Measurements from ENCODE around the gene SNTG2.

The SNTG2 gene

DNA sequence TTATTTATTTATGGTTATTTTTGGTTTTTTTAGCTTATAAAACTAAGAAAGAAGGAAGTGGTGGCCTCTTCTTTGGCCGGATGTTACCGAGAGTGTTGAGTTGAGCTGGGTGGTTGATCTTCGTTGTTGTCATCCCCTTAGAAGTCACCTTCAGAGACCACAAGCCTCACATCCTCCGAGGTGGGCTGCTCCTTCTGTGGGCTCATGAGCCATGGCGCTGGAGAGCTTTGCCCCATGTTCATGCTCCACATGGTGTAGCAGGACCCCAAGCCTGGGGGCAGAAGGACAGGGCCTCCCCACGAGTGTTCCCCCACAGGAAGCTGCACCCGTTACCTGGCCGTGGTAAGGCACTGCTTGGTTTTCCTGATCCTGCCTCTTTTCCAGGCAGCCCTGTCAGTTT lies 23.4 kb downstream of the SNTG2 start:
- Histone ChIP-seq H3K27me3 (no peaks in the 10 kb centered on the region), H4K20me1 (no peaks in the 10 kb centered on the region), H3K4me1 (peaks cover 19 to 25% (median 22%) of the 10 kb centered on the region in 10 experiments), H3K27ac (peak overlapping the region in 2 of 11 experiments; percentile 8 to 37; a peak in 1 of 22 replicates), H3K4me2 (peak overlapping the region; percentile 69 to 96 (median 83)), H3K36me3 (no peaks in the 10 kb centered on the region), H3K9me3 (replicated peaks in 1 of 11) (peaks cover 4 to 16% (median 10%) of the 10 kb centered on the region in 11 experiments; a peak in 20 of 22 replicates), H3K9ac (no peak overlapping the region), H3K4me3 (peak overlapping the region in 2 of 10 experiments; percentile 10 to 26; a peak in 1 of 20 replicates)
- TF ChIP-seq Cebpa-rat (IDR thresholded peaks at IDR 0.05), result no peak

DNA sequence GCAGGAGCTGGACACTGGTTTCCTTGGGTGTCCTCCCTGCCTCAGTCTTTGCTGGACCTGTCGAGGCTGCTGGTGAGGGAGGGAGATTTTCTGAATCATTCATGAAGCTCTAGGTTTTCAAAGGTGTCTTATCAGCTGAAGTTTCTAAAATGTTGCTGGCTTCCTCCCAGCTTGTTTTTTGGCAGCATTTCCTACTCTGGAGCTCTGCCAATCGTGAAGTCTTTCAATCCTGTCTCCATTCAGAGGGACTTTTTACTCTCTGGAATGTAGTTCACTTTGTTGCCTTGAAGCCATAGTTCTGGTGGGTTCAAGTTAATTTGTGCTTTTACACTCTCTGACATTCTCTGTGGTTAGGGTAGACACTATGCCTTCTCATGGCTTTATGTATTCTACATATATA lies 23.9 kb downstream of the SNTG2 start:
- Histone ChIP-seq H3K4me3 (peak overlapping the region in 2 of 10 experiments; percentile 10 to 26; a peak in 1 of 20 replicates), H4K20me1 (no peaks in the 10 kb centered on the region), H3K27ac (peak overlapping the region in 2 of 11 experiments; percentile 8 to 37; a peak in 1 of 22 replicates), H3K4me1 (peaks cover 24 to 30% (median 27%) of the 10 kb centered on the region in 10 experiments), H3K9ac (no peak overlapping the region), H3K4me2 (peak overlapping the region; percentile 69 to 96 (median 83)), H3K36me3 (no peaks in the 10 kb centered on the region), H3K9me3 (replicated peaks in 1 of 11) (peaks cover 0 to 12% (median 5%) of the 10 kb centered on the region in 11 experiments; a peak in 15 of 22 replicates), H3K27me3 (no peaks in the 10 kb centered on the region)
- TF ChIP-seq Cebpa-rat (IDR thresholded peaks at IDR 0.05), result no peak

DNA sequence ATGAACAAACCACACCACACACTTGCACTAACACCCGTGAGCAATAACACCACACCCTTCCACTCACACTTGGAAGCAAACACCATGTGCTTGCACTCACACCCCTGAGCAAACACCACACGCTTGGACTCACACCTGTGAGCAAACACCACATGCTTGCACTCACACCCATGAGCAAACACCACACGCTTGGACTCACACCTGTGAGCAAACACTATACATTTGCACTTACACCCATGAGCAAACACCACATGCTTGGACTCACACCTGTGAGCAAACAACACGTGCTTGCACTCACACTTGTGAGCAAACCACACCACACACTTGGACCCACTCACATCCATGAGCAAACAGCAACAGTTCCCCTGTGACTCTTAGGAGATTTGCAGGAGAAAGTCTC lies 24.4 kb downstream of the SNTG2 start:
- no peak for TF ChIP-seq Cebpa-rat (IDR thresholded peaks at IDR 0.05)
- Histone ChIP-seq H3K27ac (no peak overlapping the region), H3K4me3 (no peak overlapping the region), H3K4me1 (peaks cover 26 to 34% (median 31%) of the 10 kb centered on the region in 10 experiments), H3K4me2 (peak overlapping the region; percentile 69 to 96 (median 83); a peak in 16 of 22 replicates), H3K9ac (no peak overlapping the region), H4K20me1 (no peaks in the 10 kb centered on the region), H3K9me3 (replicated peaks in 1 of 11) (peaks cover 0 to 6% (median 0%) of the 10 kb centered on the region in 11 experiments; a peak in 3 of 22 replicates), H3K36me3 (no peaks in the 10 kb centered on the region), H3K27me3 (no peaks in the 10 kb centered on the region)

DNA sequence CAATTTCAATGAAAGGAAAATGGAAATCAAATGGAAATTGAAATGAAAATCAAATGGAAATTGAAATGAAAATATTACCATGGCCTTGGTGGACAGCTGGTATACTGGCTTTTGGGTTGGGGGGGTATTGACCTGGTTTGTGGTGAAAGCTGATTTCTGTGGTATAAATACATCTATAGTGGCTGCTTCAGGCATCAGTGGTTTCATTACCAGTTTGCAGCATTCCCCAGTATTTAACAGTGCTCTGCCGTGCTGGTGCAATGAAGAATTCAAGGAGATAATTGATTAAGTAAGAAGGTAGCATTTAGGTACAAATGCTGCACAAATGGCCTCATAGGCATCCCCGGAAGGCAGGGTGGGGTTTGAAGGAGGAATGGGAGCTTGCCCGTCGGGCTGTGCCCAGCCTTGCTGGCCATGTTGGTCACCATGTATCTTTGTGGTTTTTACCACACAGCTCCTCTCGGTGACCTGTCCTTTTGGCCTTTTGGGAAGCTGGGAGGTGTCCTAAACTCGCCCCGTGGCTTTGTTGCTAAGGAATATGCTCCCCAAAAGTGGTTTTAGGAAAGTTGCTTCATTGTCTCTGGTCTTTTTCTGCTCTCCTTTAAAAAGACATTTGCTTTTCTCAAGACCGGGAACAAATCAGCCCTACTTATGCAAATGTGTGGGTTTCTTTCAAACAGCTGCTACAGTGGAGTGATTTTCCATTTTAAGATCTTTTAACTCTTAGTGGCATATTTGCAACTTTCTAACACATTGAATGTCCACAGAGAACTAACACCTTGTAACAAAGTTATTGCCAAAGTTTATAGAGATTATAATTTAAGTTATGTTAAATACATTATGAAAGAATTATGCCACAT lies 28.6 kb downstream of the SNTG2 start:
- peaks cover 16 to 35% (median 25%) of the 10 kb centered on the region in 10 experiments for H3K4me1 ChIP-seq
- peak overlapping the region in 1 of 11 experiments; percentile 32; a peak in 2 of 22 replicates for H3K9ac ChIP-seq
- H3K36me3 ChIP-seq, result no peaks in the 10 kb centered on the region
- H3K27me3 ChIP-seq, result no peaks in the 10 kb centered on the region
- no peak for TF ChIP-seq Cebpa-rat (IDR thresholded peaks at IDR 0.05)
- peak overlapping the region in 1 of 11 experiments; percentile 31; a peak in 2 of 22 replicates for H3K27ac ChIP-seq
- H3K9me3 ChIP-seq (replicated peaks in 1 of 11), result 0 out of 22 replicates have a peak, but pooled peaks cover 0 to 3% (median 0%) of the 10 kb centered on the region in 11 experiments
- no peaks in the 10 kb centered on the region for H4K20me1 ChIP-seq
- peak overlapping the region; percentile 76 to 94 (median 83) for H3K4me2 ChIP-seq
- peak overlapping the region in 4 of 10 experiments; percentile 14 to 24 (median 18); a peak in 4 of 20 replicates for H3K4me3 ChIP-seq

DNA sequence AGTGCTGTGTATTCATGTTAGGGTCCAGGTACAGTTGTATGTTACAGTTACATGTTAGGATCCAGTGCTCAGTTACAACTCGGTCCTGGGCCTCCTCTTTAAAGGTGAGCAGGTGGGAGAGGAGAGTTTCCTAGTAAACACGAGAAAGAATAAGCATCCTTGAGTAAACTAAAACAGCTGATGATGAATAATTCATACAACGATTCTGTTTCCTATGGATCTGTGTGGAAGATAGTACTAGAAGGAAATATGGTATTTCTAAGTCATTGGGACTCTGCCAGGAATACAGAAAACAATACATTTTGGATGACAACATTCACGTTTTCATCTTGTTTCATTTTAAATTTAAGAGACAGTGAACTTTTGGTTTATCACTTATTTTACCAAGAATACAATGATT lies 29.5 kb downstream of the SNTG2 start:
- no peak overlapping the region for H3K27ac ChIP-seq
- H3K9ac ChIP-seq, result no peak overlapping the region
- no peaks in the 10 kb centered on the region for H3K36me3 ChIP-seq
- no peak for TF ChIP-seq Cebpa-rat (IDR thresholded peaks at IDR 0.05)
- no peak overlapping the region for H3K4me3 ChIP-seq
- no peaks in the 10 kb centered on the region for H3K27me3 ChIP-seq
- H3K4me2 ChIP-seq, result peak overlapping the region in 6 of 11 experiments; percentile 9 to 88 (median 41); a peak in 9 of 22 replicates
- no peaks in the 10 kb centered on the region for H4K20me1 ChIP-seq
- H3K9me3 ChIP-seq (replicated peaks in 1 of 11), result 0 out of 22 replicates have a peak, but pooled peaks cover 0 to 3% (median 0%) of the 10 kb centered on the region in 11 experiments
- H3K4me1 ChIP-seq, result peaks cover 16 to 35% (median 25%) of the 10 kb centered on the region in 10 experiments

DNA sequence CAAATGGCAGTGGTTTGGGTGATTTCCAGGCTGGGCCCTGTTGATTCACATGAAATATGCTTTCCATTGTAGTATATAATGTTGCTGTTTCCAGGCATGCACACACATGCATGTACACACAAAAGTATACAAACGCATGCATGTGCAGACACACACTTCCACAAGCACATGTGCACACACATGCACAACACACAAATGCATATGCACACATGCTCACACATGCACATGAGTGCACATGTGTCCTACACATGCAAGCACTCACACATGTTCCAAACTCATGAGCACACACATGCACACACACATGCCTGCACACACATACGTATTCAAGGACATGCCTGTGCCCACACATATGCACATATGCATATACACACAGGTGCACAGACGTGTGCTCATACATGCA lies 30.6 kb downstream of the SNTG2 start:
- Histone ChIP-seq H3K27ac (no peak overlapping the region), H3K27me3 (no peaks in the 10 kb centered on the region), H3K4me2 (no peak overlapping the region), H4K20me1 (no peaks in the 10 kb centered on the region), H3K9me3 (replicated peaks in 1 of 11) (0 out of 22 replicates have a peak, but pooled peaks cover 0 to 3% (median 0%) of the 10 kb centered on the region in 11 experiments), H3K4me3 (no peak overlapping the region), H3K4me1 (peaks cover 19 to 41% (median 31%) of the 10 kb centered on the region in 10 experiments), H3K36me3 (no peaks in the 10 kb centered on the region), H3K9ac (no peak overlapping the region)
- TF ChIP-seq Cebpa-rat (IDR thresholded peaks at IDR 0.05), result no peak

DNA sequence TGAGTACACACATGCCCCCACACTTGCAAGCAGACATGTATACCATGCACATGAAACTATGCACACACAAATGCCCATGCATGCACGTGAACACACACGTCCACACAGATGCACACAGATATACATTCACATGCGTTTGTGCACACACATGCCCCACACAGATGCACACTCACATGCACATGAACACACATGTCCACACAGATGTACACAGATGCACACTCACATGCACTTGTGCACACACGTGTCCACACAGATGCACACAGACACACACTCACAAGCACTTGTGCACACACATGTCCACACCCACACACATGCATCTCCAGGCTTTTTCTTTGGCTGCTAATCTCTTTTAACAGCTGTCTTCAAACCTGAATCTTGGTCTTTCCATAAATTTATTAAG lies 31.1 kb downstream of the SNTG2 start:
- H3K27ac ChIP-seq, result no peak overlapping the region
- no peak overlapping the region for H3K9ac ChIP-seq
- no peaks in the 10 kb centered on the region for H3K36me3 ChIP-seq
- H3K4me1 ChIP-seq, result peaks cover 19 to 41% (median 31%) of the 10 kb centered on the region in 10 experiments
- 0 out of 22 replicates have a peak, but pooled peaks cover 0 to 3% (median 0%) of the 10 kb centered on the region in 11 experiments for H3K9me3 ChIP-seq (replicated peaks in 1 of 11)
- no peak for TF ChIP-seq Cebpa-rat (IDR thresholded peaks at IDR 0.05)
- no peaks in the 10 kb centered on the region for H3K27me3 ChIP-seq
- H4K20me1 ChIP-seq, result no peaks in the 10 kb centered on the region
- H3K4me3 ChIP-seq, result no peak overlapping the region
- H3K4me2 ChIP-seq, result no peak overlapping the region

DNA sequence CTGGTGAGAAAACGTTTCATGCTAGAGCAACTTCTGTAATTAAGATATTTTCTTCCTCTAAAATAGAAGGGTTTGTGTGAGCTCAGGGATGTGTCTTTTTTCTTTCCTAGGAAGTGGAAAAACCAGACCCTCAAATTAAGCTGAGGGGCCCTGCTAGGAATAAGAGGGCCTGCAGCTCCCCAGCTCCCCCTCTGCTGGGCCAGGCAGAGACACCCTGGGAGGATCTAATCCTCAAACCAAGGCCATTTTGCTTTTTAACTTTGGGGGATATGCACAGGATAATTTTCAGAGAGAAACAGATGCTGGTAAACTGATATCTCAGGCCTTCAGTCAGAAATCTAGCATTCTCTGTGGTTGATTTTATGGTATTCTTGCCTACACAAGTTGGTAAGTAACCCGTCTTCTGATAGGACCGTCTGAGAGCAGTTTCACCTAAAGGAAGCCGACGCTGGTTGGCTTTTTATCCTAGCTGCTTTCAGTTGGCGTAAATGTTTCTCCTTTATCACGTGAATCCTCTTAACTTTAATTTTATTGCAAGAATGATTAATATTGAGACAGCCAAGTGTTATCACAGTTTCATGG lies 34.8 kb downstream of the SNTG2 start:
- H3K36me3 ChIP-seq, result no peaks in the 10 kb centered on the region

DNA sequence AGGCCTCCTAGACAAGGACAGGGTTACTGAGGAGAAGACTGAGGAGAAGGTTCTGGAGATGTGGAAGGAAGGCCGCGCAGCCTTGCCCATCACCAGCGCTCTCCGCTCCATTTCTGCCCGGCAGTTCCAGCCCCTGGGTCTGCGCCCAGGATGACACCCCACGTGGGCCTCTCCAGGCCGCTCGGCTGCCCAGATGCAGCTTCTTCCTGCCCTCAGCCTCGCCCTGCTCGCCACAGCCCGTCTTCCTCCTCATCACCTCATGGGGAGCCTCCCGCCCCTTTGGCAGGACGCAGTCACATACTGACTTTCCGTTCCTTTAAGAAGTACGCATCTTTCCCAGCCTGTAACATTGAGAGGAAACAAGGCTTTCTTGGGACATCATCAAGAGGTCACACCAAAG lies 37.1 kb downstream of the SNTG2 start:
- Histone ChIP-seq H3K9me3 (replicated peaks in 1 of 11) (no peaks in the 10 kb centered on the region), H3K9ac (no peak overlapping the region), H3K4me3 (no peak overlapping the region), H3K36me3 (no peaks in the 10 kb centered on the region), H3K27ac (no peak overlapping the region), H3K27me3 (no peaks in the 10 kb centered on the region), H3K4me2 (no peak overlapping the region), H4K20me1 (no peaks in the 10 kb centered on the region), H3K4me1 (peaks cover 11 to 23% (median 16%) of the 10 kb centered on the region in 10 experiments; a peak in 19 of 20 replicates)
- no peak for TF ChIP-seq Cebpa-rat (IDR thresholded peaks at IDR 0.05)

More for the DNA sequence above, 34.8 kb downstream of the SNTG2 start:
- no peak overlapping the region for H3K4me3 ChIP-seq
- H3K9ac ChIP-seq, result 0 out of 22 replicates have a peak overlapping the region, but pooled peaks of 1 of the 11 experiments have one; percentile 5
- H3K27me3 ChIP-seq, result no peaks in the 10 kb centered on the region
- H3K4me1 ChIP-seq, result peaks cover 11 to 23% (median 17%) of the 10 kb centered on the region in 10 experiments; a peak in 19 of 20 replicates
- peak overlapping the region; percentile 19 to 64 (median 49); a peak in 19 of 22 replicates for H3K4me2 ChIP-seq
- H3K27ac ChIP-seq, result no peak overlapping the region
- no peak for TF ChIP-seq Cebpa-rat (IDR thresholded peaks at IDR 0.05)
- H3K9me3 ChIP-seq (replicated peaks in 1 of 11), result no peaks in the 10 kb centered on the region
- no peaks in the 10 kb centered on the region for H4K20me1 ChIP-seq

All from BLaER1 treated with 17β-estradiol and CSF1 and Interleukin-3, amounts not matched to agents 10 nM and 100 nM (cell line).